Limb (tissue), 2 donors: ENCODE data around the gene COPS4.

ENCODE experiments used
- DNase-seq, 2 donors: peaks; one replicate each; pipeline ENCODE4 v3.0.0-alpha.2; 2016; ENCODE audit errors: extremely low spot score in 2 of 2

COPS4 gene

DNA sequence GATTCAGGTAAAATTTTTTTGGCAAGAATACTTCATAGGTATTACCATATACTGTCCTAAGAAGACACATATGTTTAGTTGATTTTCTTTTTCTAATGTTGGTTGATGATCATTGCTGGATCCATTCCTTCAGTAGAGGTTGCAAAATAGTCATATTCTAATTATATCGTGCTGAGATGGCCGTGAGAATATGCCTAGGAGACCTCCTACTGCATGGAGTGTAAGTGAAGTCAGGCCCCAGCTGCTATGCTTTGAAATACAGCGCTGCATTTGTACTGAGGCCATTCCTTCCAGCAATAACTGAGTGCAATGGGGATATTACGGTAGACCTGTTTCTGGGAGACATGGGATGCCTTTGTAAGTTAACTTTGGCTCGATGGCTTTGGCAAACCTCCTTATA, 86.3 kb downstream of the COPS4 start:
- DNase-seq: no peak

DNA sequence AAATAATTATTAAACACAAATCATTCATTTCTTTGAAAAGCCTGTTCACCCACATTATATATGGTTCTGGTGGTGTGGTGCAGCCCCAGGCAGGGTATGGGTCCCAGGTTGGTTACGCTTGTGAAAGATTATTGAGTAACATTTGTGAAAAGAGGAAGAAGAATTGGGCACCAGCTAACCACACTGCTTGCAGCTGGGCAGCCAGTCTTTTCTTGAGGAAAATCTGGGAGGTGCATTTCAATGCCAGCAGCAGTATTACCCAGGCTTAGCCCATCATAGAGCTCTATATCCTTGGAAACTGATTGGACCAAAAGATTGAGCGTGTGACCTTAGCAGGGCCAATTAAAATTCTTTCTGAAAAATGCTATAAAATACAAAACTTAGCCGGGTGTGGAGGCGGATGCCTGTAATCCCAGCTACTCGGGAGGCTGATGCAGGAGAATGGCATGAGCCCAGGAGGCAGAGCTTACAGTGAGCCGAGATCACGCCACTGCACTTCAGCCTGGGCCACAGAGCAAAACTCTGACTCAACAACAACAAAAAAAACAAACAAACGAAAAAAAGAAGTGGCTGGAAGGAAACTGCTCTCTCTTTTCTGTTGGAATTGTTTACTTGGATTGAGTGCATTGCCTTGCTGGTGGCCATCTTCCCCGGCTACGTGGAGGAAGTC, 89.3 kb downstream of the COPS4 start:
- no peak for DNase-seq
